ENCODE data around the gene TXNDC17.

Gene TXNDC17

GRCh38 chr17:6666077-6666521 lies 25.2 kb downstream of the TXNDC17 start:
- no peak for DNase-seq

- no peak for DNase-seq
Observed at GRCh38 chr17:6666557-6666956, 25.7 kb downstream of the TXNDC17 start.

DNA sequence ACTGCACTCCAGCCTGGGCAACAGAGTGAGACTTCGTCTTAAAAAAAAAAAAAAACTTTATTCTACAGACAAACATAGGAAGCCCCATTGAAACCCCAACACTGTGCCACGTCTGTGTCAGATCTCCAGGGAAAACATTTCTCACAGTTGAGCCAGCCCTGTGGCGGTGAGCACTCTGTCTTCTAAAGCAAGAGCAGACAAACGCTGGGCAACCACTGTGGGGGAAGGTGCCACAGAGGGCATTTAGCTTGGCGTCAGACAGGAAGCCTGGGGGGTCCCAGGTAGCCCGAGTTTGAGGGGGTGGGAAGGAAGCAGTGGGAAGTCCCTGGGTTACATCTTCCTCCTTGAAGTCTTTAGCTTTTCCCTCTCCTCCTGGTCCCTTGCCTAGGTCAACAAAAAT lies 26.7 kb downstream of the TXNDC17 start:
- no peak for DNase-seq

GRCh38 chr17:6668219-6668618 lies 27.4 kb downstream of the TXNDC17 start:
- no peak for DNase-seq

DNA sequence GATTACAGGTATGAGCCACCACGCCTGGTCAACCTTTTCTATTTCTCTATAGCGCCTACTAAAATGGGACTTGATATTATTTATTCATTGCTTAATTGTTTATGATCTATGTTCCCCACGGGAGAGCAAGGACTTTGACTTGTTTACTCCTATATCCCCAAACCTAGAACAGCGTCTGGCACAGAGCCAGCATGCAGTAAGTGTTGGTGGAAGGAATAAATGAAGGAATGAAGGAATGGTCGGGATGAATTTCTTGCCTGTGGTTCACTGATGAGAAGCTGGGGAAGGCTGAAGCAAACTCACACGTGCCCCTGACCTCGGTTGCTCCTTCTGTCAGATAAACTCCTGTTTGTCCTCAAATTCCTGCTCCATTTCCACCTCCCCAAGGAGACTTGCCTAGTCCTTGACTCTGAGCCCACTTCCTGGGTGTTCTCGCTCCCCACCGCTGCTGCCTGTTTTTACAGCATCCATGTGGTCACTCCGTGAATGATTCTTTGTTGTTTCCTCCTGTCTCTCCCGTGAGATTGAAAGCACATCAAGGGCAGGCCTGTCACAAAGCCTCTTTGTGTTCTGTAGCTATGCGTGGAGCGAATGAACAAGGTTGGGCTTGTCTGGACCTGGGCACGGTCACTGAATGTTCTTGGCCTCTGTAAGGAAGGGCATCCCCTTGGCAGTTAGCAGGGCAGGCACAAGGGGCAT lies 28.0 kb downstream of the TXNDC17 start:
- no peak for DNase-seq

DNA sequence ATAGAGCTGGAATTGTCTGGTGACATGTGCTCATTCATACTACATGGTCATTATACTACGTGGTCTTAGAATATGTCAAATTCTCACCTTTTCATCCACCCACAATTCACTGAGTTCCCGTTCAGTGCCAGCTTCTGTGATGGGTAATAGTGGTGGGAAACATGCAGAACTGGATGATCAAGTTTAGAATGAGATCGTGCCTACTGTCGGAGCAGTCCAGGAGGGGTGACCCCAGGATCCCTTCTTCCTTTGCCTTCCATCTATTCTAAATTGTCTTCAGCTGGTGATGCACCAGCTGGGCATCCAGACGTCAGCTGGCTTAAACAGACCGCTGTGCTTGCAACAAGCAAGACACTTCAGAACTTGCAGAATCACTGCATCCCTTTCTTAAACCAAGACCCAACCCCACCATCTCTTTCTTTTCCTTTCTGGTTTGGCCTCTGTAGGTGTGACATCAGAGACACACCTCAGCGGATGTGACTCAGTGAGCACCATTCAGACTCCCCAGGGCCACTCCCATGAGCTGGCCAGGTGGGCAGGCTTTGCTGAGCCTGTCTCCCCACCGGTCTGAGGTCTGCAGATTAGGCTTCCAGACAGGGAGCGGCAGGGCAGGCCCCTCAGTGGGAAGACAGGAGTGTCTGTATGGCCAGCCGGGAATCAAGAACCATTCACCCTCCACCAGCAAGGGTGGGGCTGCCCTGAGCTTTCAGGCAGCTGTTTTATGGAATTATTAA lies 28.8 kb downstream of the TXNDC17 start:
- DNase-seq, result no peak

DNA sequence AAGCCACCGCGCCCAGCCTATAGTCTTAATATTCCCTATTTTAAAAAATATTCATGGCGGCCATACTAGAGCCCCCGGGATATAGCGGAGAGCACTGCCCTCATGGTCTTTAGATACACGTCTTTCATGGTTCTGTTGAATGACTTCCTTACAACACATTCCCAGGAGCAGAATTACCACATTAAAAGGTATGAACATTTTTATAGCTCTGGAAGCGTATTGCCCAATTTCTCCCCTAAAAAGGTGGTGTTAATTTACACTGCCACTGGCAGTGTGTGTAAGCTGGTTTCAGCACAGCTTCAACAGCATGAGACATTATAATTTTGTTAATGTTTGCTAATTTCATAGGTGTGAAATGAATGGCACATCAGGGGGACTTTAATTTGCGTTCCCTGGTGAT lies 29.7 kb downstream of the TXNDC17 start:
- no peak for DNase-seq

- no peak for DNase-seq
Observed at GRCh38 chr17:6670999-6671398, 30.1 kb downstream of the TXNDC17 start.

DNA sequence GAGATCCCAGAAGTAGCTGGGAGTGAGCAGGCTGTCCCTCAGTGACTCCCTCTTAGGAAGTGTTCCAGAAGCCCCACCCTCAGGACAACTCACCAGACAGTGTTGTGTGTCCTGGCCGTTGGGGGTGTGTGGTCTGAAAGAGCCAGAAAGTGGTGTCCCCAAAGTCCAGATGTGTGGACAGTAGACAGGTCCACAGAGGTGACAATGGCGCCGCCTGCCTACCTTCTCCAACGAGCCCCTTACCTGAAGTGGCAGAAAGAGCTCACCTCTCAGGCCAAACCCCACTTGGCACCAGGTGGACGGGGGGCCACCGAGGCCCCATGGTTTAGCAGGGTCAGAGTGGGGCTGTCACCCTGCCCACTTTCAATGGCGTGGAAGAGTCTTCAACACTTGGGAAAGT lies 30.6 kb downstream of the TXNDC17 start:
- DNase-seq, result no peak

- DNase-seq, result no peak
Observed at GRCh38 chr17:6674586-6674985, 33.7 kb downstream of the TXNDC17 start.

DNA sequence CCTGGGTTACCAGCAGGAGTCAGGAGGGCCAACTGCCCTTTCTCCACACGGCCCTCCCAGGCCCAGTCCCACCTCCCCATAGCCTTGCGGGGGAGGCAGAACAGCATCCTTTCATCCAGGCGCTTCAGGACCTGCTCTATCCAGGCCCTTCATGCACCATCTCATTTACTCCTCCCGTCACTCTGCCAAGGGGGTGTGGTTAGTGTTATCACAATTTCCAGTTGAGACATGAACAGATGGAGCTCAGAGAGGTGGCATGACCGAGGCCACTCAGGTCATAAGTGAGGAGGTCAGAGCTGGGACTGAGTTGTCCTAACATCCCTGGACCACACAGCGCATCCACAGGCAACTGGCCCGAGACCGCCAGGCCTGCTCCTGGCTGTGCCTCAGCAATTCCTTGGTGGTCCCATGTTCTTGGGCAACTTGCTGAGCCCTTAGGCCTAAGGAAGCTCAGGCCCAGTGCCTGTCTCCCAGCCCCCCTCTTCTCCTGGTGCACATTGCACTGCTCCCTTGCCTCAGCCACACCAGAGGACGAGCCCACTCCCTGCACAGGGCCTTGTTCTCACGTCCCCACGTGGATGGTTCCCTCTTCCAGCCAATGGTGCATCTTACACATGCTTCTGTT lies 34.5 kb downstream of the TXNDC17 start:
- DNase-seq, result no peak

DNA sequence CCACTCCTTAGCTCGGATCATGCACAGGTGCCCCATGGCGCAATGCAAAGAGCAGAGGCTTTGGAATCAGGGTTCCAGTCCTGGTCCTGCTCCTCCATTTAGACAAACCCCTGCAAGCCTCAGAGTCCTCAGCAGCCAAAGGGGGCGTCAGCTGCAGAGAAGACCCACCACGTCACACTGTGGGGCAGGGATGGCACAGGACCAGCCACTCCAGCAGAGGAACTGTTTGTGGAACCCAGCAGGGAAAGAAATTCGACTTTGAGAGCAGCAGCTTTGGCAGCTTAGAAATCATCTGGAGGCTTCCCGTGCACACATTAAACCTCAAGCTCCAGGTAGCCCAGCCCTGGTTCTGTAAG lies 35.9 kb downstream of the TXNDC17 start:
- DNase-seq, result no peak

DNA sequence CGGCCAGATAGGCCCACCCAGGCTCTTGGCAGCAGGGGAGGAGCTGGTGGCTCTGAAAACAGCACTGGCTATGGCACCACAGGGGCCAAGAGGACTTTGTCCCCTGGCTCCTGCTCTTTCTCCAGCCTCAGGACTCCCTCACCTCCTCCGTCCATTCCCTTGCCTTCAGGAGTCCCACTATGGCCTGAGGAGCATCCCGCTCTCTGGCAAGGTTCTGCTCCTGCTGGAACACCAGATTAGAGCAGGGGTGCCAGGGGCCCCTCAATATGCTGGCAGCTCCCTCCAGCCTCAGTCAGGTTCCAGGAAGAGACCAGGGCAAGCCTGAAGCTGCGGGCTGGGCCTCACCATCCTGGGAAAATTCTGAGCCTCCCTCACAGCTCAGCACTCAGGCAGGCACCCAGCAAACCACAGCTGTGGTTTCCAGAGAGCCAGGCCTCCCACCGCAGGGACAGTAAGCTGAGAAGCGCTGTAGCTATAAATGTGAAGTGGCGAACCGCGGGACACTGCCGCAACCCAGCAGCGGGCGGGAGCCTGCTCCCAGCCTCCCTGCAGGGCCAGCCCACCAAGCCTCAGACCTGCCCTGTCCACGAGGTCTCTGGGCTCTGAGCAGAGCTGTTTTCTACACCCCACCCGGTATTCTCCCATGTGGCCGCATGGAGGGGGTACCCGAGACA lies 36.4 kb downstream of the TXNDC17 start:
- no peak for DNase-seq

- DNase-seq, result no peak
Observed at GRCh38 chr17:6677946-6678345, 37.1 kb downstream of the TXNDC17 start.

GRCh38 chr17:6679241-6679640 lies 38.4 kb downstream of the TXNDC17 start:
- no peak for DNase-seq

- no peak for DNase-seq
Observed at GRCh38 chr17:6681176-6681575, 40.3 kb downstream of the TXNDC17 start.

GRCh38 chr17:6681671-6682070 lies 40.8 kb downstream of the TXNDC17 start:
- DNase-seq, result no peak

GRCh38 chr17:6682339-6682738 lies 41.5 kb downstream of the TXNDC17 start:
- no peak for DNase-seq

- DNase-seq, result no peak
Observed at GRCh38 chr17:6683081-6683684, 42.3 kb downstream of the TXNDC17 start.

GRCh38 chr17:6683730-6684459 lies 43.0 kb downstream of the TXNDC17 start:
- no peak for DNase-seq

DNA sequence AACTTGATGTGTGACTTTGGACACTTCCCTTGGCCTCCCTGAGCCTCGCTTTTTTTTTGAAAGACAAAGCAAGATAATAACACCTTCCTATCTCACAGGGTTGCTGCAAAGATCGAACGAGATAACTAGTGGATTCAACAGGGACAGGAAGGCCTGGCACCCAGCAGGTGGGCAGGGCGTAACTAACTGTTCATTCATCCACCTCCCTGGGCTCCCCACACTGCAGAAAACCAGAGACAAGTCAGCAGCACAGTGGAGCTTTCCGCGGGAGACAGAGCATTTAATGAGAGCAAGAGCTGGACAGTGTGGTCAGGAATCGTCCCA lies 43.6 kb downstream of the TXNDC17 start:
- no peak for DNase-seq

DNA sequence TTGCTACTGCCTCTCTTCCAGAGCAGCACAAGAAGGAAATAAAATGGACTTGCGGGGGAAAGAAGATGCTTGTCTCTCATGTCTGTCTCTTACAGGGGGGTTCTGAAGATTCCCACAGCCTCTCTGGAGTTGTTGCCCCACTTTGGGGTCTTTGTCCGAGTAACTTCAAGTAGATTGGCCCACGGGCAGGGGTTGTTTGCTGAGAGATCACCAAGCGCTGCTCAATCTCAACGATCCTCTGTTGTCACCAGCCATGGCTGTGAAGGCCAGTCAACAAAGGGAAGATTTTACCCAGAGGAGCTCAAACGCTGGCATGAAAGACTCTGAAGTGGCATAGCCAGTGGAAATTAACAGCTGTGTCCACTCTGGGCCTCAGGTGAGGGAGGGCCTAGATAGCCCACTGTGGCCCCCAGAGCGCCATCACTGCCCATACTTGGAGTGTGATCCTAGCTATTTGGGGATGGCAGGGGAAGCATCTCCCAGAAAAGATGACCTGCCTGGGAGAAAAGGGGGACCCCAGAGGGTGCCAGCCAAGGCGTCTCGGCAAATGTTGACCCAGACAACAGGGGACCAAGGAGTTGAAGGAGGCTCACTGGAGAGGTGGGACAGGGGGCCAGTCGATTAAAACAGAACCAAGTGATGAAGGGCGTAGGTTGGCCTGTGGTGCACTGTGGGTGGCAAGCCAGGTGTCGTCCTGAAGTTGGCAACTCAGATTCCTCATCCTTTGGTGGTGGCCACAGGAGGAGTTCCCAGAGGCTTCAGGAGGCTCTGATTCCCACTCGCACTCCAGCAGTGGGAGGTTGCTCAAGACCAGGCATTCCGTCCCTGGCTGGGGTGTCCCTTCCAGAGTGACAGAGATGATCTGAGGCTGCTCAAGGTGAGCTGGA lies 44.3 kb downstream of the TXNDC17 start:
- DNase-seq, result no peak

Data from cortex of kidney (tissue), 1 donor.